MM.1S (cell line): ENCODE results near the gene DRC7.

ENCODE experiments used
- DNase-seq: peaks from one replicate; pipeline ENCODE4 v3.0.0-alpha.2; 2015
- H2AFZ ChIP-seq: fragments of 300-600 bp; sonication (generic); 2 replicates; pipeline ENCODE4 v1.6.0; 2016; ENCODE audit warnings: antibody characterized with exemption, low read length
- H3F3A ChIP-seq: fragments of 300-600 bp; sonication (generic); 2 replicates; pipeline ENCODE4 v1.6.1; 2016; ENCODE audit warnings: mild to moderate bottlenecking, antibody characterized with exemption, low read length, moderate library complexity, mixed read lengths; ENCODE audit not compliant: insufficient read depth
- H3K27ac ChIP-seq: fragments of 300-600 bp; sonication (generic); 2 replicates; pipeline ENCODE4 v1.5.1; 2016; ENCODE audit warnings: mild to moderate bottlenecking, low read length
- H3K27me3 ChIP-seq: fragments of 300-600 bp; sonication (generic); replicated peaks from 2 replicates; pipeline ENCODE4 v1.6.0; 2016; ENCODE audit warnings: low read length; ENCODE audit not compliant: insufficient read depth
- H3K36me3 ChIP-seq: fragments of 300-600 bp; sonication (generic); replicated peaks from 2 replicates; pipeline ENCODE4 v1.6.1; 2016; ENCODE audit warnings: mild to moderate bottlenecking, low read length, mixed read lengths; ENCODE audit not compliant: insufficient read depth
- H3K4me1 ChIP-seq: fragments of 300-600 bp; sonication (generic); 2 replicates; pipeline ENCODE4 v1.6.1; 2016; ENCODE audit warnings: low read length, mixed read lengths
- H3K4me2 ChIP-seq: fragments of 300-600 bp; sonication (generic); 2 replicates; pipeline ENCODE4 v1.6.0; 2016; ENCODE audit warnings: low read depth, low read length
- H3K4me3 ChIP-seq: fragments of 300-600 bp; sonication (generic); 2 replicates; pipeline ENCODE4 v1.5.1; 2016; ENCODE audit warnings: low read length, mixed read lengths
- H3K79me2 ChIP-seq: fragments of 300-600 bp; sonication (generic); 2 replicates; pipeline ENCODE4 v1.6.1; 2016; ENCODE audit warnings: mixed run types, low read length, mixed read lengths
- H3K9ac ChIP-seq: fragments of 300-600 bp; sonication (generic); 2 replicates; pipeline ENCODE4 v1.6.1; 2016; ENCODE audit warnings: low read length, mixed read lengths
- H3K9me2 ChIP-seq: fragments of 300-600 bp; sonication (generic); replicated peaks from 2 replicates; pipeline ENCODE4 v1.6.1; 2016; ENCODE audit warnings: mild to moderate bottlenecking, low read length, mixed read lengths; ENCODE audit not compliant: insufficient read depth
- H3K9me3 ChIP-seq: fragments of 300-600 bp; sonication (generic); replicated peaks from 2 replicates; pipeline ENCODE4 v1.6.1; 2016; ENCODE audit warnings: mild to moderate bottlenecking, low read length, mixed read lengths; ENCODE audit not compliant: insufficient read depth
- H4K20me1 ChIP-seq: fragments of 300-600 bp; sonication (generic); 2 replicates; pipeline ENCODE4 v1.6.1; 2016; ENCODE audit warnings: mild to moderate bottlenecking, low read length, moderate library complexity, mixed read lengths; ENCODE audit not compliant: insufficient read depth
- CTCF ChIP-seq: fragments of 300-600 bp; sonication (generic); IDR thresholded peaks from 2 replicates; pipeline ENCODE4 v1.5.1; 2016; ENCODE audit warnings: antibody characterized with exemption, low read length, mixed read lengths
- EZH2 ChIP-seq: fragments of 300-600 bp; sonication (generic); optimal IDR thresholded peaks from 2 replicates; pipeline ENCODE3; 2017; ENCODE audit warnings: low read depth, mild to moderate bottlenecking, antibody characterized with exemption, low read length, mixed read lengths
- EZH2phosphoT487 ChIP-seq: fragments of 300-600 bp; sonication (generic); IDR thresholded peaks from 2 replicates; pipeline ENCODE4 v1.6.1; 2018; ENCODE audit warnings: antibody characterized with exemption, low read length

Gene DRC7, protein sequence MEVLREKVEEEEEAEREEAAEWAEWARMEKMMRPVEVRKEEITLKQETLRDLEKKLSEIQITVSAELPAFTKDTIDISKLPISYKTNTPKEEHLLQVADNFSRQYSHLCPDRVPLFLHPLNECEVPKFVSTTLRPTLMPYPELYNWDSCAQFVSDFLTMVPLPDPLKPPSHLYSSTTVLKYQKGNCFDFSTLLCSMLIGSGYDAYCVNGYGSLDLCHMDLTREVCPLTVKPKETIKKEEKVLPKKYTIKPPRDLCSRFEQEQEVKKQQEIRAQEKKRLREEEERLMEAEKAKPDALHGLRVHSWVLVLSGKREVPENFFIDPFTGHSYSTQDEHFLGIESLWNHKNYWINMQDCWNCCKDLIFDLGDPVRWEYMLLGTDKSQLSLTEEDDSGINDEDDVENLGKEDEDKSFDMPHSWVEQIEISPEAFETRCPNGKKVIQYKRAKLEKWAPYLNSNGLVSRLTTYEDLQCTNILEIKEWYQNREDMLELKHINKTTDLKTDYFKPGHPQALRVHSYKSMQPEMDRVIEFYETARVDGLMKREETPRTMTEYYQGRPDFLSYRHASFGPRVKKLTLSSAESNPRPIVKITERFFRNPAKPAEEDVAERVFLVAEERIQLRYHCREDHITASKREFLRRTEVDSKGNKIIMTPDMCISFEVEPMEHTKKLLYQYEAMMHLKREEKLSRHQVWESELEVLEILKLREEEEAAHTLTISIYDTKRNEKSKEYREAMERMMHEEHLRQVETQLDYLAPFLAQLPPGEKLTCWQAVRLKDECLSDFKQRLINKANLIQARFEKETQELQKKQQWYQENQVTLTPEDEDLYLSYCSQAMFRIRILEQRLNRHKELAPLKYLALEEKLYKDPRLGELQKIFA

DNA sequence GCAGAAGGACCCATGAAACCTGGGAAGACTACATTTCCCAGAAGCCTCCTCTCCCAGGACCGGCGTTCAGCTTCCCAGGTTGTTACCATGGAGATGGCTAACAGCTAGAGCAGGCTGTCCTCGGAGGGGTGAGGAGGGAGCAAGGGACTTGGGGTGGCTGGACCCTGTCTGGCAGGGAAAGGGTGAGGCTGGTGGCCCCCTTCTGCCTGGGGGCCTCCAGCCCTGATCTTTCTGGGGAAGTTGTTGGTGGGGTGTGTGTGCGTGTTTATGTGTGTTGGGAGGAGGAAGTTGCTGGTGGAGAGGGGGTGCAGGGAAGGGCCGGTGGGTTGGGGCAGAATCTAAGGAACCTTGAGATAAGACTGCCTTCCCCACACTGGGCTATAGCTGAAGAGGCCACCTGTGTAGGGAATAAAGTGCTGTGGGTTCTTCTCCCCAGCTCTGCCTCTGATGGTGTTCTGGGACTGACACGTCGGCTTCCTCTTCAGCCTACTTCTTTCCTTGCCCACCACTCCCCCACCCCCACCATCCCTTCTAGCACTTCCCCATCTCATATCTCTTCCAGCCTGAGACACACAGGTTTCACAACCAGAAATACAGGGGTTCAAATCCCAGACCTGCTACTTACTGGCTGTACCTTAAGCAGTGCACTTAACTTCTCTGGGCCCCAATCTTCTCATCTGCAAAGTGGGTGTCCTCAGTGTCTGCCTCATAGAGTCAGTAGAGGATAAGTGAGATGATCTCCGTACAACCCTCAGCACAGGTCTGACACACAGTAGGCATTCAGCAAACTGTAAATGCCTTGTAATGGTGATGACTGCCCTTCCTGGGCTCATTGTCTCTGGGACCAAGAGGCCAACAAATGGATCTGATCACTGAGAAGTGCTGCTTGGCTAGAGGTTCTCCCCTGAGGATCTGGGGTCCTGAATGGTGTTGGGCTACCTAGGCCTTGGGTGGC lies at the start of gene DRC7:
DRC7 (plus strand) TSS at position 82 of the 955 bp plus-strand sequence. CDS start 3,144 bp downstream, outside the sequence.
- no peaks in the 10 kb centered on the region for H3K9me2 ChIP-seq
- no peaks in the 10 kb centered on the region for H3K79me2 ChIP-seq
- H3K9ac ChIP-seq: no peak within 1 kb of the TSS
- H3F3A ChIP-seq: no peaks in the 10 kb centered on the region
- no peak within 1 kb of the TSS for H3K4me2 ChIP-seq
- H3K27me3 ChIP-seq: no peaks in the 10 kb centered on the region
- no peaks in the 10 kb centered on the region for H3K4me1 ChIP-seq
- no peak within 1 kb of the TSS for H3K27ac ChIP-seq
- H3K36me3 ChIP-seq: no peaks in the 10 kb centered on the region
- no peak within 1 kb of the TSS for H3K4me3 ChIP-seq
- no peak within 1 kb of the TSS for H2AFZ ChIP-seq
- H3K9me3 ChIP-seq: no peaks in the 10 kb centered on the region
- no peaks in the 10 kb centered on the region for H4K20me1 ChIP-seq
- DNase-seq: no peak
- TF ChIP-seq EZH2phosphoT487: no peak
- no peak for TF ChIP-seq EZH2
- TF ChIP-seq CTCF: no peak

GRCh38 chr16:57645169-57645568 lies 49.4 kb upstream of the DRC7 start:
- H3K4me2 ChIP-seq: no peak overlapping the region
- no peak overlapping the region for H2AFZ ChIP-seq
- no peaks in the 10 kb centered on the region for H3K9me2 ChIP-seq
- no peak overlapping the region for H3K27ac ChIP-seq
- no peaks in the 10 kb centered on the region for H4K20me1 ChIP-seq
- H3F3A ChIP-seq: peaks cover 11% of the 10 kb centered on the region
- no peaks in the 10 kb centered on the region for H3K9me3 ChIP-seq
- H3K4me3 ChIP-seq: no peak overlapping the region
- no peaks in the 10 kb centered on the region for H3K36me3 ChIP-seq
- no peaks in the 10 kb centered on the region for H3K79me2 ChIP-seq
- TF ChIP-seq EZH2phosphoT487 (no peak), EZH2 (no peak), CTCF (no peak)
- no peak for DNase-seq
- H3K9ac ChIP-seq: no peak overlapping the region
- no peaks in the 10 kb centered on the region for H3K27me3 ChIP-seq
- H3K4me1 ChIP-seq: peaks cover 14% of the 10 kb centered on the region

DNA sequence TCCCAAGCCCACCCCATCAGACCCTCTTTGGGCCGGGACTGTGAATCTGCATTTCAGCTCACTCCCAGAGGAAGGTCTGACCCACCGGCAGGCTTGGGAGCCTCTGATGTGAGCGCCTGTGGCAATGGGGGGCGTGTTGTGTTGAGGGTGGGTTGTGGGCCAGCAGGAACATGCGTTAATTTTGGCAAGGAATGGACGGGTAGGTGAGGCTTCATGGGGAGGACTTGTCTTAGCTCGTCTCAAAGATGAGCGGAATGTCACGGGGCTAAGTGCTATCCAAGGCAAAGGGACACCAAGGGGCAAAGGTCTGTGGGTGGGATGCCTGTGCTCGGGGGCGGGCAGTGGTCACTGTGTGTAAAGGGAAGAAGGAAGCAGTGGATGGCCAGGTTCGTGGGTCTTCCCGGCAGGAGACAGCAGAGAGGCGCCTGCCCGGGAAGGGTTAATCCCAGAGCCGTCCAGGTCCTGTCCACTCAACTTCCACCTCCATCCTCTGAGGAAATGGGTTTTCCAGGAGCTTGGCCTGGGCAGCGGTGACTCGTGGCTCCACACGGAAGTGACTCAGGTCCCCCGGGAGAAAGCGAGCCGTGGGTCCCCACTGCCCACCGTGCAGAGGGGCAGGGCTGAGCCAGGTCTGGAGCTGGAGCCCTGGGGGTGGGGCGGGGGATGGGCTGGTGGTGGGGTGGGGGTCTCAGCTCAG lies 48.8 kb upstream of the DRC7 start:
- Histone ChIP-seq H3F3A (peaks cover 11% of the 10 kb centered on the region), H3K9me2 (no peaks in the 10 kb centered on the region), H3K79me2 (no peaks in the 10 kb centered on the region), H3K9ac (no peak overlapping the region), H4K20me1 (no peaks in the 10 kb centered on the region), H3K27me3 (no peaks in the 10 kb centered on the region), H3K27ac (no peak overlapping the region), H3K4me3 (no peak overlapping the region), H3K36me3 (no peaks in the 10 kb centered on the region), H2AFZ (no peak overlapping the region), H3K4me2 (no peak overlapping the region), H3K4me1 (peaks cover 14% of the 10 kb centered on the region), H3K9me3 (no peaks in the 10 kb centered on the region)
- no peak for DNase-seq
- no peak for TF ChIP-seq CTCF
- no peak for TF ChIP-seq EZH2
- no peak for TF ChIP-seq EZH2phosphoT487
